IPS-NIHi7 (cell line): ENCODE data around the gene MACO1.
"Not testable (repeated sequence)": the region's sequence is repeated elsewhere in the genome, so short reads cannot be mapped to it uniquely, and the experiment has no call there.

Source experiments
- DNase-seq: peaks from one replicate; pipeline ENCODE4 v3.0.0; 2012; ENCODE audit warnings: mixed read lengths; ENCODE audit errors: extremely low spot score

MACO1 gene, protein sequence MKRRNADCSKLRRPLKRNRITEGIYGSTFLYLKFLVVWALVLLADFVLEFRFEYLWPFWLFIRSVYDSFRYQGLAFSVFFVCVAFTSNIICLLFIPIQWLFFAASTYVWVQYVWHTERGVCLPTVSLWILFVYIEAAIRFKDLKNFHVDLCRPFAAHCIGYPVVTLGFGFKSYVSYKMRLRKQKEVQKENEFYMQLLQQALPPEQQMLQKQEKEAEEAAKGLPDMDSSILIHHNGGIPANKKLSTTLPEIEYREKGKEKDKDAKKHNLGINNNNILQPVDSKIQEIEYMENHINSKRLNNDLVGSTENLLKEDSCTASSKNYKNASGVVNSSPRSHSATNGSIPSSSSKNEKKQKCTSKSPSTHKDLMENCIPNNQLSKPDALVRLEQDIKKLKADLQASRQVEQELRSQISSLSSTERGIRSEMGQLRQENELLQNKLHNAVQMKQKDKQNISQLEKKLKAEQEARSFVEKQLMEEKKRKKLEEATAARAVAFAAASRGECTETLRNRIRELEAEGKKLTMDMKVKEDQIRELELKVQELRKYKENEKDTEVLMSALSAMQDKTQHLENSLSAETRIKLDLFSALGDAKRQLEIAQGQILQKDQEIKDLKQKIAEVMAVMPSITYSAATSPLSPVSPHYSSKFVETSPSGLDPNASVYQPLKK

DNA sequence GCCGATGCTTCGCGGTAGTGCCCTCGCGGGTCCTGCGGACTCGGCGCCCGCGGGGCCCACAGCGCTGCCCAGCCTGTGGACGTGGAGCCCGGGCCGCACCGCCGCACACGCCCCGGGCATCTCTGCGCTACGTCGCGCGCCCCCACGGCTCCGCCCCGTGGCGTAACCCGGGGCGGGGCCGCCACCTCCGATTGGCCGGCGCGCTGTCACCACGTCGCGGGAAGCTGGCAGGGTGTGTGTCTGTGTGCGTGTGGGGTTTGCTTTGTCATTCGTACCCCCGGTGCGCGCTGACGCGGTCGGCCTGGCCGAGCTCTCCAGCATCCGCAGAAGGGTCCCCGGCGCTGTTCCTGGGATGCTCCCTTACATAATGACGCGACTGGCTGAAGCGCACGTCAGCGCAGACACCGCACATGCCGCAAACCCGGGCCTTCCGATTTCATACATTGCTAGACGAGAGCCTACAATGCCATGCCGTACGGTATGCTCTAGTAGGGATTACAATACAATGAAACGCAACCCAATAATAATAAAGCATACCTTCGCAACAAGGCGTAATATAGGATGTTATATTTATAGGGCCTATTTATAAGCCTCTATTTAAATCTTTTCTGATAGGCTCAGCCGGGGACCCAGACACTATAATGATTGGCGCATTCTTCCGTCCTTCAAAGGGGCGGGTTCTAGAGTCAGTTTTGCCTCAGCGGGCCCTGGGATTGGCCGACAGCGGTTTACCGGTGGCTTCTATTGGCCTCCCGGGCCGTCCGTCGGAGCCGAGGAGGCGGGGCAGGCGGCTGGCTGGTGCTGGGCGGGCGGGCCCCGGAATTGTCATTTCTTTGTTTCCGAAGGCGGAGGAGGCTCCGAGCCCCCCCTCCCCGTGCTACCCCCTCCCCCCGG, at the start of gene MACO1:
Gene MACO1 (plus strand): TSS at position 825 of the 894 bp plus-strand sequence. CDS start 202 bp downstream, outside the sequence.
- DNase-seq: peak; percentile 97

DNA sequence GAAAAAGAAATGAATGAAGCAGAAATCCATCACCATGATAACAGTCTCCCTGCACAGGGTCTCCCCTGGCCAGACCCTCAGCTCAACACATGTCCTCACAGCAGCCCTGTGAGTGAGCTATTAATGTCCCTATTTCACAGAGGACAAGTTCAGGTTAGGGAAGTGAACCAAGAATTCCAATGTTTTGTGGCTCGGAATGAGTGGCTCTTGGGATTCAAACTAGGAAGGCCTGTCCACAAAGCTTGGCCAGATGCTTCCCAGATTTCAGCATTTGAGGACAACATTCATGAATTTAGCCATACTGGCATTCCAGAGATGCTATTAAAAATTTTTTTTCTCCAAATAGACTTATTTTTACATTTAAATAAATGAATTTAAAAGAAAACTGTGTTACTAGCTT, 48.2 kb upstream of the MACO1 start:
- not testable (repeated sequence) for DNase-seq

DNA sequence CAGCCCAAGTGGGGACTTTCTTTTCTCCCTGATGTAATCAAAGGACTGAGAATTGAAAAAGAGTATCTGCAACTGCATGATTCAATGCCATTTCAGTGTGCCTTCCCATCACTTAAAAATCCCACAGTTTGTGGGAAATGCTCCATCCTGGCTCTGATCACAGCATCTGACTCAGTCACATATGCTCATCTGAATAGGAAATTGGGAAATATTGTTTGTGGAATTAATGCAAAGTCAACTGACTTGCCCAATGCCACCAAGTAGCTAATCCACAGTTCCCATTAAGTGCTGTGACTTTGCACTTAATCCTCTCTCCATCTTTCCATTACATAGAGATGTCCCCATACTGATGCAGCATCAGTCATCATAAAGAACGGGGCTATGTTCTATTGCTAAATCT, 47.6 kb upstream of the MACO1 start:
- not testable (repeated sequence) for DNase-seq

DNA sequence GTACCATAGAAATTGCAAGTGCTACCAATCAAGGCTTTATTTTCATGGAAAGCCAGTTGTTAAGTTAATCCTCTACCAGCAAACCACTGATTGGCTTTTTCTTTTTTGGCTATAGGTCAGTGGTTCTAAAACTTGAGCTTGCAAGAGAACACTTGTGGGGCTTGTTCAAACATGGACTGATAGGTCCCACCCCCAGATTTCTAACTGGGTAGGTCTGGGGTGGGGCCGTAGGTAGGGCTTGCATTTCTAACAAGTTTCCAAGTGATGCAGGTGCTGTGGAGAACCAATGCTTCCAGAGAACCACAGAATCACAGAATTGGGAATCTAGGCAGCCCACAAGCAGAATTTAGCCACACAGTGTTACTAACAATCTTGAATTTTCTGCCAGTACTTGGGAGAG, 46.8 kb upstream of the MACO1 start:
- DNase-seq: not testable (repeated sequence)

DNA sequence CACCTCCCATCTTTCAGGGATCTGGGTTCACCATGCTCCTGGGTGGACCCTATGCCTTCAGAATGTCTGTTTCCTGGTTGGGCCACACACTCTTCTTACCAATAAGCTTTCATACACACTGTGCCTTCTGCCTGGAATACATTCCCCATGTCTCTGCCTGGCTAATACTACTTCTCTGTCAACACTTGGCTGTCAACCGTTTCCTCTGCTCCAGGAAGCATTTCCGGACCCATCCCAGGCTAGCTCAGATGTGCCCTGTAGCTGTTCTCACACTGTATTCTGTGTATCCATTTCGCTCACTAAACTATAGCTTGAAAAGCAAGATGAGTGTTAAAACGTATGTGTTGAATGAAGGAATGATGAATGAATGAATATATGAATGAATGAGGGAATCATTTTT, 43.6 kb upstream of the MACO1 start:
- not testable (repeated sequence) for DNase-seq

DNA sequence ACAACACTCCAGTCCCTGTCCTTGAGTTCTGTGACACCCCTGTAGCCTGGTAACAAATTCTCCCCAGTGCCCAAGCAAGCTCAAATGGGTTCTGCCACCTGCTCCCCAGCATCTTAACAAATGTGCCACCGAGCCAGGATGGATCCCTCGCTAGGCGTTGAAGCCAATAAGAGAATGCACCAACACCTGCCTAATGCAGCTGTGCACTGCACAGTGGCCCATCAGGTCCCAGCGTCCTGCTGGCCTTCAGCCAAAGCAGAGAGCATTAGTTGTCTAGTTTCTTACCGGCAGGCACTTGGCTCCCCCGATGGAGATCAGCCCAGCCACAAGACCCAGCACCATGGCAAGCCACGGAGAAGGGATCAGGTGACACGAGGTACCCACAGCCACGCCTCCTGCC, 42.0 kb upstream of the MACO1 start:
- not testable (repeated sequence) for DNase-seq

DNA sequence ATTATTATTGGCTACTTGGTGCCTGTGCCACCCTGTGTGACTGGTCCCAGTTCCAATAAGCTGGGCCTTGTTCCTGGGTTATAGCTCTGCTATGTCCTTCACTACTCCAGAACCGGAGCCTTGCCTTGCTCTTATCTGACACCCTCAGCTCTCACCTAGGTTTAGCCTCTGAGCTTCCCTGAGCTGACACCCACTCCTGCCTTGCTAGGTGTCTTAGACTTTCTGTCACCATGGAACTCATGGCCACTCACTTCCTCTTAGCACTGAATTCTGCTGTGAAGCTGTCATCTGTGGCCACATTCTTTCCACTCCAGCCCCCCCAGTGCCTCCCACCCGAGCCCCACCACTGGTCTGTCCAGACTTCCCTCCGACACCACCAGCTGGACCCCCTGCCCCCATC, 41.0 kb upstream of the MACO1 start:
- not testable (repeated sequence) for DNase-seq

DNA sequence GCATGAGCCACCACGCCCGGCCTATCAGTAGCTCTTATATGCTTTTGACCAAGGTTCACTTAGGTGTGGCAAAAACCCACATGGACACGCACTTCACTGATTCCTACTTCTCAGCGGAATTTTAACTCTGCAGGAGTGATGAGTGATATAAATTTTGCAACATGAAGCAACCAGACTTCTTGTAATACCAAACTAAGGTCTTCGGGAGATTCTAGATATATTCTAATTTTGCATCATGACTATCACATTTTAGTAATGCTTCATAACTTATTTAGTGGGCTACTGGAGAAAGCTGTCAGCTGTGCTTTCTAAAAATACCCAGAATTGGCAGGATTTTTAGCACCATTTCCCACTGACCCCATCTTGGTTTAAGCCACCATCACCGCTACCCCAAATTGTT, 37.9 kb upstream of the MACO1 start:
- DNase-seq: no peak

DNA sequence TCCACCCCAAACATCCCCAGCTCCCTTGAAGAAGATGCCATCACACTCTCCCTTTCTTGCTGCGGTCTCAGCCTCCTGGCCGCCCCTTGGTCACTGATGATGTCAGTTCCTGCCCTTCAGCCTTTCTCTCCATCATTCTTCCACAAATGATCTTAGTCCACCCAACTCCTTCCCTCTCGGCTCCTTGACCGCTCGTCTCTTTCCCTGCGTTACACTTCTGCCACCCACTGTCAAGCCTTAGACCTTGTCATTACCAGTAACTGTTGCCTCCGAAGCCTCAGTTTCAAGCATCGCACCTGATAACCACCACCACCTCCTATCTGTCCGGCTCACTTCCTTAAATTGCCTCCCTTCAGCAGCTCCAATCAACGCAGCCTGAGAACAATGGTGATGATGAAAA, 33.1 kb upstream of the MACO1 start:
- not testable (repeated sequence) for DNase-seq

DNA sequence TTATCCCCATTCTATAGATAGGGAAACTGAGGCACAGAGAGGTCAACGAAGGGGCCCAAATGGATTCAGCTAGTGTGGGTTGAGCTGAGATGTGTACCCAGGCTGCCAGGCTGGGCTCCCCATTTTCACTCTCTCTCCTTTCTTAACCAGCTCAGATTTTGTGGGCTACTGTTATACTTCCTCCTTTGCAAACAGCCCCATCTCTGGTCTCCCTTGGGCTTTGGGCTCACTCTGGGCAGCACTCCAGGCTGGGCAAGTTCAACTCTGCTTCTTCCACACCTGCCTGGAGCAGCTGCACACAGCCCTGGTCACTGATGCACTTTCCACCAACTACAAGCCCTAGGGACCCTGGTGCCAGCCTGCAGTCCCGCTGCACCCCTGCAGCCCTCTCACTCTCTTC, 32.6 kb upstream of the MACO1 start:
- DNase-seq: not testable (repeated sequence)

DNA sequence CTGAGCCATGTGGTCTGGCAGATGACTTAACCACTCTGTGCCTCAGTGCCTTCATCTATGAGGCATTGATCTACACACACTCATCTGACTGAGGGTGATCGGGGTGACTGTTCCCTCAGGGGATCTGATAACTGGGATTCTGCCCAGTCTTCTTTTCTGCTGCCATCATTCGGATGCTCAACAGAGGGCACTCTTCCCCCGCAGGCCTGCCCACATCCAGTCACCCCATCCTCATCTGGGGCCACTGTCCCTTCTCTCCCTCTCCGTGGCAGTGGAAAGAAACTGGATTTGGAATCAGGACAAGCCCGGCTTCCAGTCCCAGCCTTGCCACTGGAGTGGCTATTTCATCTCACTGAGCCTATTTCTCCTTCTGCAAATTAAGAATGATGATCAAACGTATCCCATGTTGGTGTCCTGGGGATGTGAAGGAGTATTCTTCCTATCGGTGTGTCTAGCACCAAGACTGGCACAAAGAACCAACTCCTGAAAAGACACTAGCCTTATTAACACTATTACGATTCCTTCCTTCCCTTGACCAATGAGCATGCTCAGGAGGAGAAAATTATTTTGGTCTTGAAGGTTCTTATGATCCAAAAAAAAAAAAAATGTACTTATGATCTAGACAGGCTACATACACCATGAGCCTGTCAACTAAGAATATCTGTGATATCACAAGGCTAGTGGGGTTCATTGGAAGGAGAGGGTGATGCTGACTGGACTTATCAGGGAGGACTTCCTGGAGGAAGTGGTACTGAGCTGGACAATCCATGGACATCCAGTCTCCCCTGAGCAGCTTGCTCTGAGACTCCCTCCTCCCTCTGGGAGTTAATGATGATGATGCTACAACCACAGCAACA, 27.5 kb upstream of the MACO1 start:
- DNase-seq: not testable (repeated sequence)

DNA sequence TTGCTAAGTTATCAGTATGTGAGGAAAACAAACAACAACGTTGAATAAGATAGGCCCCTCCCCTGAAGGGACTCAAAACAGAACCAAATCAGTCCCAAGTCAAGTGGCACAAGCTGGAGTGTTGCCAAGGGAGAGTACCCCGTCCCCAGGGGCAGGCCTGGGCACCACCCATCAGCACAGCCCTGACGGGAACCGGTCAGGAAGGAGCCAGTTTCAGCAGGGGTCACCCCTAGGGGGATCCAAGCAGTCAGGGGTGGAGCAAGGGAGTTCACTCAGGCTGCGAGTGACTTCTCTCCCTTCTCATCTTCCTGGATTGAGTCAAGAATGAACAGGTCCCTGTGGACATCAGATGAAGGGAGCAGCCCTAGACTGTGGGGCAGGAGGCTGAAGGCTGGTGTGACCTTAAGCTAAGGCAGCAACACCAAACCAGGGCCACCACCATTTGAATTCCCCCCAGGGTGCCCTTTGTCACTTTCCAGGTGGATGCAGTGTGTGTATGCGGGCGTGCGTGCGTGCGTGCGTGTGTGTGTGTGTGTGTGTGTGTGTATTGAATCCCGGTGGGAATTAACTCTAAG, 24.9 kb upstream of the MACO1 start:
- not testable (repeated sequence) for DNase-seq

DNA sequence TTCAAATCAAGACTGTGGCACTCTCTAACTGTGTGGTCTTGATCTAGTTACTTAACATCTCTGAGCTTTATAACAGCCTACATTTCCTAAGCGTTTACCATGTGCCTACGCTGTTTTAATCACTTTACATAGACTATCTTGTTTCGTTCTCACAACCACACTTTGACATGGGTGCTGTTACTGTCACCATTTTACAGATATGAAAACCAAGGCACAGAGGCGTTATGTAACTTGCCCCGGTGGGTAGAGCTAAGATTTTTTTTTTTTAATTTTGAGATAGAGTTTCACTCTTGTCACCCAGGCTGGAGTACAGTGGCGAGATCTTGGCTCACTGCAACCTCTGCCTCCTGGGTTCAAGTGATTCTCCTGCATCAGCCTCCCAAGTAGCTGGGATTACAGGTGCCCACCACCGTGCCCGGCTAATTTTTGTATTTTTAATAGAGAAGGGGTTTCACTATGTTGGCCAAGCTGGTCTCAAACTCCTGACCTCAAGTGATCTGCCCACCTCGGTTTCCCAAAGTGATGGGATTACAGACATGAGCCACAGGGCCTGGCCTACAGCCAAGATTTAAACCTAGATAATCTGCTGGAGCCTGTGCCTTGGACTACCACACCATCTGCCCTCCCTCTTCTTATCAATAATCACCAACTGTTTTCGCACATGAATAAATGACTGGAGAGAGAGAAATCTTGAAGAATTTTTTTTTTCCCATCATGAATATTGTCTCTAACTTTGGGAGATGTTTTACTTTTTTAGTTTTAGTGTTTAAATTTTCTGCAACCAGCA, 20.9 kb upstream of the MACO1 start:
- not testable (repeated sequence) for DNase-seq

DNA sequence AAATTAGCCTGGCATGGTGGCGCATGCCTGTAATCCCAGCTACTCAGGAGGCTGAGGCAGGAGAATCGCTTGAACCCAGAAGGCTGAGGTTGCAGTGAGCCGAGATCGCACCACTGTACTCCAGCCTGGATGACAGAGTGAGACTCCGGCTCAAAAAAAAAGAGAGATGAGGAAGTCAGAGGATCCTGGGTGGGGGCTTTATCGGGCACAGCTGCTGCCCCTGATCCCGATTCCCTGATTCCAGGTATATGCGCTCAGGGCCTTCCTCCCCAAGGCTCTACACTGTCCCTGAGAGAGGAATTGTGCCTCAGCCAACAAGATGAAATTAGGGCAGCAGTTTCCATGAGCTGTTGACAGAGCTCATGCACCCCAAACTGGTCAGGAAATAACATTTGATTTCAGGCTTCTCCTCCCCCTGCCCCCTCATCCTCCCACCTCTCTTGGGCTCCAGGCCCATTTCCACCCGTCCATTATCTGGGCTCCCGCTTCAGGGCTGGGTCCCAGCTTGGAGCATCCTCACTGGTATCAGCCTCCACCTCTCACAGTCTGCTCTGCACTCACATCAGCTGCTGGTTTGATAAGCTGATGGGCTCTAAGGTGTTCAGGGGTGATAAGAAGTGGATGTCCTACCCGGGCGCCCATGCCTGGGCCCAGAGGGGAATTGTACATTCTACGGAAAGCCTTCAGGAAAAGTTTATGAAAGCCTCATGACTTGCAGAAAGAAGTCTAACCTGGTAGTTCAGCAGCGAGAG, 17.6 kb upstream of the MACO1 start:
- DNase-seq: not testable (repeated sequence)

DNA sequence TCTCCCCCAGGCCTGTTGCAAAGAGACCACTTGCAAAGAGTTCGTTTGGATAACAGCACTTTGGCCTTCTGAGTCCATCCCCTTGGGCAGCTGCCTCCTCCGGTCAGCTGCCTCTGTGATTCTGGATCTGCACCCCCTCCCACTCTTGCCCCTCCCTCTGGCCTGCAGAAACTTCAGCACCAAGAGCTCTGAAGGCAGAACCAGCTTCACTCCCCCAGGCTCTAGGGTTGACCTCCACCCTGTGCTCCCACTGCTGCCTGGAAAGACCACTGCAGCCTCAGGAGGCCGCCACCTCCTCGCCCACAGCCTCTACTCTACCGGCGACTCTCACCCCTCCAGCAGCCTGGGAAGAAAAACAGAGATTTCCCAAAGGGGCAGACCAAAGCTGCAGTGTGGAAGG, 16.5 kb upstream of the MACO1 start:
- DNase-seq: not testable (repeated sequence)

DNA sequence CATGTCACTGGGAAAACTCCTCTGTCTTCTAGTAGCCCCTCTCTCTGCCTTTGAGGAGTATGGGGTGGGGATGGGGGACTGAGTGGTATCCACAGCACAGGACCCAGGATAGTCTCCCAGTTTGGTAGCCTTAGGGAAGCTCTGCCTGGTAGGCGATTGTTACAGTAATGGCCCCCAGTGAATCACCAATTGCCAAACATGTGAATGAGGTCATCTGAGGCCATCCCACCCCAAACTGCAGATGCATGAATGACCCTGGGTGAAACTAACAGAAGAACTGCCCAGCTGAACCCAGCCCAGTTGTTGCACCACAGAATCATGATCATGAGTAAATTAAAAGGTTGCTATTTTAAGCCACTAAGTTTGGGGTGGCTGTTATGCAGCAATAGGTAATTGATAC, 16.1 kb upstream of the MACO1 start:
- not testable (repeated sequence) for DNase-seq

DNA sequence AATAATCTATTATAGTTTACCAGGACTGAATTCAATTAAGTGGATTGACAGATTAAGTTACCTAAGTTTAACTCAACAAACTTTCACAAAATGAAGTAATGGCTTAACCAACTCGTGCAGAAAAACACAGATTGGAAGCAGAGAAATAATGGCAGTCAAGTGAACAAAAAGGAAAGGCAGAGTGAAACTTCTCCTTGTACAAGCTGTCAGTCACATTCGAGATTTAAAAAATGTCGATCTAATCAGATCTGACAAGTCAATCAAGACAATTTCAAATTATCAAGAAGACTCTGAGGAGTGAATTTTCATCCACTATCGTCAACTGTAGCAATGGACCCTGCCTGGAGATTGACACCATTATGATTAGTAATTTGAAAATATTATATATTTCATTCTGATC, 13.4 kb upstream of the MACO1 start:
- DNase-seq: not testable (repeated sequence)

DNA sequence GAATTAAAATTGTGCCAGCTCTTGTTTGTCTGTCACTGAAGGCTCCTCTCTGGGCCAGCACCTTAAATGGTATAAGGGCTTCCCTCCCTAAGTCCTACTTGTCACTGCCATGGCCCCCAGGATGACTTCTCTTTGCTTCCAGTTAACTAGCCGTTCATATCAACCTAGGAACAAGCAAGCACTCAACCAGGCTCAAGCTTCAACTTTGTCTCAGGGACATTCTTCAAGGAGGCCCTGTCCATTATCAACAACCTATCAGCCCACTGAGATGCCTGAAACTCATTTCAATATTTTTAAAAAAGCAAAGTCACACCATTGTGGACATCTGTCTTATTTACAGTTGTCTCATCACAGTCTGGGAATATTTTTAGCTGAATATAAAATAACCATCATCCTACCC, 11.4 kb upstream of the MACO1 start:
- not testable (repeated sequence) for DNase-seq

DNA sequence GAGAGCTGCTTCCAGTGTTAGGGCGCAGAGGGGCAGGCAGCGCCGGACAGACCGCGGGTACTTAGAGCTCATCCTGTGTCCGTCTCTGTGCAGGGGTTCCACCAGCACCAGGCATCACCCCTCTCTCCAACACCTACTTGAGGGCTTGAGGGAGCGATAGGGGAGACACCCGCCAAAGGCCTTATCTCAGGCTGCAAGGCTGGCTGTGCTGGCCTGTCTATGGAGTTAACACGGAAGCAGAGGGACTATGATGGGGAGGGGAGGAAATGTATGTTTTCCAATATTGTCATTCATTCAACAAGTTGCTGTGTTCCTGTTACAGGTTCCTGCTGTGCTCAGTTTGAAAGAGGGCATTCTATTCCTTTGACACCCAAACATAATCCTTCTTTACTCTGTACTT, 10.0 kb upstream of the MACO1 start, which contains the start of gene RHCE:
Gene RHCE (minus strand): TSS at position 111 of the 400 bp plus-strand sequence. CDS start 39 bp downstream, at position 72.
- DNase-seq: not testable (repeated sequence)
